Ovary (tissue), 3 donors: Measurements from ENCODE around the gene NKAIN2.

ENCODE experiments used
- CTCF ChIP-seq, 3 donors: fragments of 450-650 bp in 2 of 3; fragments of 200-600 bp in 1 of 3; IDR thresholded peaks; one replicate each; pipeline versions ENCODE4 v1.5.1 to v1.8.0; 2016 to 2022; ENCODE audit warnings: antibody characterized with exemption in 3 of 3, mild to moderate bottlenecking in 1 of 3
- EP300 ChIP-seq: sonication (generic); formaldehyde crosslinking; IDR thresholded peaks from one replicate; pipeline ENCODE4 v1.6.1; 2017; ENCODE audit warnings: antibody characterized with exemption
- POLR2A ChIP-seq: fragments of 450-650 bp; IDR thresholded peaks from one replicate; pipeline ENCODE4 v1.6.1; 2017; ENCODE audit warnings: antibody characterized with exemption, mild to moderate bottlenecking, moderate library complexity
- donor health status: DM: no; HTN: no; CAD: no.

- TF ChIP-seq CTCF (IDR thresholded peaks at IDR 0.05) = no peak
- TF ChIP-seq POLR2A = no peak
- TF ChIP-seq EP300 = no peak
Measured at GRCh38 chr6:123812621-123813020, 9.0 kb downstream of the NKAIN2 start.
